HCT116 (cell line): ENCODE data around the gene BPTF. TPM values are rescaled to one million over a fixed set of nuclear protein-coding genes. Genes with fewer than 3 reads are reported as not detected.

ENCODE experiments used
- ATAC-seq: fragments of 200-7000 bp; cut with Tn5 transposase; 2 replicates; pipeline ENCODE4 v1.9.1; 2020; ENCODE audit warnings: mild to moderate bottlenecking, moderate library complexity
- BruUV-seq: library from RNA; stranded (reverse); fragments of 400-500 nt; replicated peaks from 2 replicates; lab custom pipeline; 2021; lab: Mats Ljungman, UMichigan
- CTCF ChIA-PET: fragments of 300-600 bp; sonication (Branson Sonifier 250); formaldehyde crosslinking; loops from one replicate; lab custom pipeline; 2021; ENCODE audit warnings: antibody characterized with exemption; lab: Charles Lee
- POLR2A ChIA-PET: fragments of 300-600, 350-600 bp; sonication (Branson Sonifier 250); formaldehyde crosslinking; loops from one replicate; lab custom pipeline; 2021; ENCODE audit warnings: antibody characterized with exemption; lab: Charles Lee
- RAD21 ChIA-PET, 2 experiments: fragments of 300-600 bp; sonication (Branson Sonifier 250); formaldehyde crosslinking; loops; one replicate each; lab custom pipeline; 2023; ENCODE audit warnings: low total read pairs in 2 of 2; ENCODE audit not compliant: uncharacterized antibody in 2 of 2, unreplicated experiment in 2 of 2, low non-redundant PET in 1 of 2; lab: Charles Lee
- DNase-seq: peaks from one replicate; pipeline ENCODE4 v3.0.0-alpha.2; 2010; ENCODE audit warnings: low read depth, low spot score
- H2AFZ ChIP-seq: fragments of 200-600 bp; shearing (Covaris generic), sonication (generic); 2 replicates; pipeline ENCODE4 v1.6.1; 2017; ENCODE audit warnings: low read depth, mixed run types, mixed read lengths, antibody characterized with exemption, low read length; ENCODE audit not compliant: poor library complexity, severe bottlenecking
- H3K27ac ChIP-seq: 2 replicates; pipeline ENCODE4 v1.5.1; 2012; ENCODE audit warnings: low read depth, low read length
- H3K27me3 ChIP-seq: fragments of 200-600 bp; sonication (generic); 2 replicates; pipeline ENCODE4 v1.6.1; 2016; ENCODE audit warnings: mixed run types, low read length, mixed read lengths; ENCODE audit not compliant: insufficient read depth
- H3K36me3 ChIP-seq, 2 experiments: fragments of 200-500 bp in 1 of 2; fragments of 200-600 bp in 1 of 2; sonication (Bioruptor generic) in 1 of 2; sonication (generic) in 1 of 2; 2 replicates each; pipeline versions ENCODE4 v1.5.1 to v1.6.1; 2014 to 2016; ENCODE audit warnings: low read length in 2 of 2, inconsistent platforms in 1 of 2, mixed read lengths in 1 of 2, mixed run types in 1 of 2; ENCODE audit not compliant: insufficient read depth in 2 of 2, control insufficient read depth in 1 of 2
- H3K4me1 ChIP-seq, 2 experiments: fragments of 200-600 bp in 1 of 2; sonication (generic) in 1 of 2; 2 replicates each; pipeline versions ENCODE4 v1.5.1 to v1.6.1; 2012 to 2017; ENCODE audit warnings: low read length in 2 of 2, inconsistent platforms in 1 of 2, mild to moderate bottlenecking in 1 of 2, mixed read lengths in 1 of 2, mixed run types in 1 of 2, moderate library complexity in 1 of 2; ENCODE audit not compliant: insufficient read depth in 2 of 2, control insufficient read depth in 1 of 2
- H3K4me2 ChIP-seq: fragments of 200-600 bp; sonication (generic); 2 replicates; pipeline ENCODE4 v1.6.1; 2017; ENCODE audit warnings: mixed run types, low read length, mixed read lengths
- H3K4me3 ChIP-seq, 2 experiments: fragments of 200-600 bp in 1 of 2; sonication (generic) in 1 of 2; replicated peaks in 1 of 2; 2 replicates each; pipeline ENCODE4 v1.5.1; 2011 to 2016; ENCODE audit warnings: low read length in 2 of 2, control low read depth in 1 of 2, low read depth in 1 of 2, mild to moderate bottlenecking in 1 of 2, mixed read lengths in 1 of 2, mixed run types in 1 of 2
- H3K79me2 ChIP-seq: fragments of 200-600 bp; sonication (generic); 2 replicates; pipeline ENCODE4 v1.6.1; 2017; ENCODE audit warnings: mild to moderate bottlenecking, mixed run types, low read length, moderate library complexity, mixed read lengths; ENCODE audit not compliant: insufficient read depth
- H3K9ac ChIP-seq: fragments of 200-600 bp; sonication (generic); 2 replicates; pipeline ENCODE4 v1.6.1; 2016; ENCODE audit warnings: low read length, mixed read lengths
- H3K9me2 ChIP-seq: fragments of 200-600 bp; sonication (generic), shearing (Covaris generic); 2 replicates; pipeline ENCODE4 v1.6.1; 2017; ENCODE audit warnings: mixed run types, mild to moderate bottlenecking, moderate library complexity; ENCODE audit not compliant: insufficient read depth
- H3K9me3 ChIP-seq, 2 experiments: fragments of 200-500 bp in 1 of 2; fragments of 200-600 bp in 1 of 2; sonication (Bioruptor generic) in 1 of 2; sonication (generic) in 1 of 2; 2 replicates each; pipeline ENCODE4 v1.6.1; 2014 to 2017; ENCODE audit warnings: low read length in 2 of 2, mixed read lengths in 2 of 2, inconsistent platforms in 1 of 2, low read depth in 1 of 2, mild to moderate bottlenecking in 1 of 2, mixed run types in 1 of 2, moderate library complexity in 1 of 2; ENCODE audit not compliant: control insufficient read depth in 1 of 2, insufficient read depth in 1 of 2
- H4K20me1 ChIP-seq: fragments of 200-600 bp; sonication (generic), shearing (Covaris generic); 2 replicates; pipeline ENCODE4 v1.6.1; 2017; ENCODE audit warnings: mixed run types, mild to moderate bottlenecking, moderate library complexity; ENCODE audit not compliant: insufficient read depth
- CEBPB ChIP-seq: IDR thresholded peaks from 2 replicates; pipeline ENCODE4 v1.6.1; 2012; ENCODE audit warnings: low read depth
- EZH2 ChIP-seq: fragments of 200-600 bp; sonication (generic); IDR thresholded peaks from 2 replicates; pipeline ENCODE4 v1.6.1; 2017; ENCODE audit warnings: antibody characterized with exemption, mixed run types
- FOSL1 ChIP-seq: IDR thresholded peaks from 2 replicates; pipeline ENCODE4 v1.6.1; 2012; ENCODE audit warnings: low read depth
- JUND ChIP-seq: IDR thresholded peaks from 2 replicates; pipeline ENCODE4 v1.6.1; 2012
- POLR2AphosphoS5 ChIP-seq: IDR thresholded peaks from 2 replicates; pipeline ENCODE4 v1.6.1; 2011; ENCODE audit warnings: mild to moderate bottlenecking, low read depth, low read length, moderate library complexity
- RAD21 ChIP-seq: IDR thresholded peaks from 2 replicates; pipeline ENCODE4 v1.6.1; 2012; ENCODE audit warnings: low read depth, mild to moderate bottlenecking
- SIN3A ChIP-seq: IDR thresholded peaks from 2 replicates; pipeline ENCODE4 v1.6.1; 2012; ENCODE audit warnings: low read depth
- SP1 ChIP-seq: IDR thresholded peaks from 2 replicates; pipeline ENCODE4 v1.6.1; 2012; ENCODE audit warnings: low read depth
- TCF7L2 ChIP-seq: IDR thresholded peaks from 2 replicates; pipeline ENCODE4 v1.7.0; 2011; ENCODE audit warnings: borderline replicate concordance, inconsistent platforms; ENCODE audit not compliant: insufficient read depth, insufficient read length; ENCODE audit errors: extremely low read depth
- YY1 ChIP-seq: IDR thresholded peaks from 2 replicates; pipeline ENCODE4 v1.6.1; 2011; ENCODE audit warnings: low read length, low read depth, moderate library complexity, mild to moderate bottlenecking; ENCODE audit not compliant: insufficient replicate concordance; ENCODE audit errors: extremely low read depth
- intact Hi-C: fragments of 100-400 bp; cut with micrococcal nuclease; formaldehyde crosslinking; loops from 2 replicates; pipeline ENCODE4 v1.10.0; 2022
- total RNA-seq: library from RNA; stranded (reverse); gene quantifications from one replicate; pipeline ENCODE4 v1.2.1, GENCODE V29; 2021; ENCODE audit not compliant: unreplicated experiment
- TF ChIP-seq, protein P1 (sequence below), 3 experiments: fragments of 200-600 bp in 1 of 3; sonication (generic) in 1 of 3; IDR thresholded peaks in 2 of 3; conservative IDR thresholded peaks in 1 of 3; 2 replicates each; pipeline ENCODE4 v1.5.1; 2012 to 2017; ENCODE audit warnings: low read depth in 2 of 3, low read length in 2 of 3, antibody characterized with exemption in 1 of 3, borderline replicate concordance in 1 of 3, control low read depth in 1 of 3, mild to moderate bottlenecking in 1 of 3, mixed read lengths in 1 of 3, mixed run types in 1 of 3, moderate library complexity in 1 of 3; ENCODE audit not compliant: insufficient read depth in 1 of 3
- TF ChIP-seq, protein P2 (sequence below): IDR thresholded peaks from 2 replicates; pipeline ENCODE4 v1.6.1; 2011; ENCODE audit warnings: mild to moderate bottlenecking, low read length, moderate library complexity; ENCODE audit not compliant: insufficient replicate concordance; ENCODE audit errors: extremely low read depth
- TF ChIP-seq, protein P3 (sequence below): IDR thresholded peaks from 2 replicates; pipeline ENCODE4 v1.6.1; 2012; ENCODE audit warnings: low read depth

The BPTF gene
- total RNA-seq, 1 experiment from 2014 or later, result 114 TPM

DNA sequence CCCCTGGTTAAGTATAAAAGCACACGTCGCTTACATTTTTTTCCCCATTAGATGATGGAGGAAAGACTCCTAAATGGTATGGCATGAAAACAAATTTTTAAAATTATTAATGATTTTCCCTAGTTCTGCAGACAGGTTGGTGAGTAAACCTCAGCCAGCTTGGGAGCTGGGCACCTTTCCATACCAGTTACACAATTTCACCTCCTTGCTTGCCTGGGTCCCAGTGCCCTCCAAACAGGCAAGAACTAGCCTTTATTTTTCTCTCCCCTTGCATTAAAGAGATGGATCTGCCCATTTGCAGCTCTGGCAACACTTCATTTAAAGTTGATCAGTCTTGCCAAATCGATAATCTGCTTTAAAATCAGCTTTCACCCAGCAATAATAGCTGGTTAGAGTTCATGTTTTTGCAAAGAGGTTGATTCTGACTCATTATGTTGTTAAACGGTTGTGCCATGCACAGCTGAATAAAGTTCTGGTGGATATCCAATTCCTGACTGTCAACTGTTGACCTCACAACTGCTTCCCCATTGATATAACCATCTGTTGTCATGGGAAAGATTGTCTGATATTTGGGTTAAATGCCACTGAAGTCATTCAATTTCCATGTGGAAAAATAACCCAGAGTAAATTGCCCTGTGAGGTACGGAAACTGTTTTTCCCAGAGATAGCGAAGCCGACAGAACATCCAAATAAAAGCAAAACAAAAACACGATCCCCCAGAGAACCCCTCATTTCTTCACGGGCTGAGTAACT lies 169.7 kb downstream of the BPTF start:
- Histone ChIP-seq H3K9me3 (no peaks in the 10 kb centered on the region), H3K27ac (peak overlapping the region; percentile 12; the same call in 1 of the 2 replicates), H3K27me3 (no peaks in the 10 kb centered on the region), H3K4me1 (peaks cover 15 to 38% of the 10 kb centered on the region in 2 experiments), H3K36me3 (peaks cover 0 to 3% of the 10 kb centered on the region in 2 experiments; a peak in 1 of 4 replicates), H3K79me2 (peaks cover 15% of the 10 kb centered on the region), H4K20me1 (no peaks in the 10 kb centered on the region), H3K9me2 (no peaks in the 10 kb centered on the region), H3K9ac (no peak overlapping the region), H2AFZ (no peak overlapping the region), H3K4me3 (peak overlapping the region; percentile 22 to 98; a peak in 3 of 4 replicates)
- ChIA-PET POLR2A (interaction anchor here (0.9 kb wide), 1 partner anchor 12 kb away, joined by 3 read pairs; no protein-coding TSS in a partner anchor), RAD21 (no interaction called here), CTCF (interaction anchor here (0.7 kb wide), 1 partner anchor 52 kb away, joined by 3 read pairs; no protein-coding TSS in a partner anchor)
- TSS peak; percentile 79 for BruUV-seq
- DNase-seq (no peak), ATAC-seq (no peak)
- intact Hi-C loops, result loop anchor here (5.0 kb wide), 1 partner anchor 107 kb away; no protein-coding TSS in a partner anchor
- TF ChIP-seq, protein P1, sequence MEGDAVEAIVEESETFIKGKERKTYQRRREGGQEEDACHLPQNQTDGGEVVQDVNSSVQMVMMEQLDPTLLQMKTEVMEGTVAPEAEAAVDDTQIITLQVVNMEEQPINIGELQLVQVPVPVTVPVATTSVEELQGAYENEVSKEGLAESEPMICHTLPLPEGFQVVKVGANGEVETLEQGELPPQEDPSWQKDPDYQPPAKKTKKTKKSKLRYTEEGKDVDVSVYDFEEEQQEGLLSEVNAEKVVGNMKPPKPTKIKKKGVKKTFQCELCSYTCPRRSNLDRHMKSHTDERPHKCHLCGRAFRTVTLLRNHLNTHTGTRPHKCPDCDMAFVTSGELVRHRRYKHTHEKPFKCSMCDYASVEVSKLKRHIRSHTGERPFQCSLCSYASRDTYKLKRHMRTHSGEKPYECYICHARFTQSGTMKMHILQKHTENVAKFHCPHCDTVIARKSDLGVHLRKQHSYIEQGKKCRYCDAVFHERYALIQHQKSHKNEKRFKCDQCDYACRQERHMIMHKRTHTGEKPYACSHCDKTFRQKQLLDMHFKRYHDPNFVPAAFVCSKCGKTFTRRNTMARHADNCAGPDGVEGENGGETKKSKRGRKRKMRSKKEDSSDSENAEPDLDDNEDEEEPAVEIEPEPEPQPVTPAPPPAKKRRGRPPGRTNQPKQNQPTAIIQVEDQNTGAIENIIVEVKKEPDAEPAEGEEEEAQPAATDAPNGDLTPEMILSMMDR (IDR thresholded peaks at IDR 0.05 in 2 of 3, conservative IDR thresholded peaks at IDR 0.05 in 1 of 3; ENCODE audit: borderline replicate concordance in 1 of 3, insufficient read depth in 1 of 3, low read depth in 2 of 3, low read length in 2 of 3), result no peak
- TF ChIP-seq RAD21, result no peak
- no peak for TF ChIP-seq SIN3A
- 0 out of 2 replicates have a peak, but pooled peaks have one; percentile 14 for TF ChIP-seq POLR2AphosphoS5
- 0 out of 2 replicates have a peak, but pooled peaks have one; percentile 19 for TF ChIP-seq JUND
- TF ChIP-seq SP1, result no peak; the same call in 1 of the 2 replicates
- TF ChIP-seq FOSL1, result peak; percentile 7; the same call in 1 of the 2 replicates
- TF ChIP-seq TCF7L2, result no peak
- TF ChIP-seq, protein P2, sequence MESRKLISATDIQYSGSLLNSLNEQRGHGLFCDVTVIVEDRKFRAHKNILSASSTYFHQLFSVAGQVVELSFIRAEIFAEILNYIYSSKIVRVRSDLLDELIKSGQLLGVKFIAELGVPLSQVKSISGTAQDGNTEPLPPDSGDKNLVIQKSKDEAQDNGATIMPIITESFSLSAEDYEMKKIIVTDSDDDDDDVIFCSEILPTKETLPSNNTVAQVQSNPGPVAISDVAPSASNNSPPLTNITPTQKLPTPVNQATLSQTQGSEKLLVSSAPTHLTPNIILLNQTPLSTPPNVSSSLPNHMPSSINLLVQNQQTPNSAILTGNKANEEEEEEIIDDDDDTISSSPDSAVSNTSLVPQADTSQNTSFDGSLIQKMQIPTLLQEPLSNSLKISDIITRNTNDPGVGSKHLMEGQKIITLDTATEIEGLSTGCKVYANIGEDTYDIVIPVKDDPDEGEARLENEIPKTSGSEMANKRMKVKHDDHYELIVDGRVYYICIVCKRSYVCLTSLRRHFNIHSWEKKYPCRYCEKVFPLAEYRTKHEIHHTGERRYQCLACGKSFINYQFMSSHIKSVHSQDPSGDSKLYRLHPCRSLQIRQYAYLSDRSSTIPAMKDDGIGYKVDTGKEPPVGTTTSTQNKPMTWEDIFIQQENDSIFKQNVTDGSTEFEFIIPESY, result no peak
- TF ChIP-seq YY1, result no peak
- TF ChIP-seq, protein P3, sequence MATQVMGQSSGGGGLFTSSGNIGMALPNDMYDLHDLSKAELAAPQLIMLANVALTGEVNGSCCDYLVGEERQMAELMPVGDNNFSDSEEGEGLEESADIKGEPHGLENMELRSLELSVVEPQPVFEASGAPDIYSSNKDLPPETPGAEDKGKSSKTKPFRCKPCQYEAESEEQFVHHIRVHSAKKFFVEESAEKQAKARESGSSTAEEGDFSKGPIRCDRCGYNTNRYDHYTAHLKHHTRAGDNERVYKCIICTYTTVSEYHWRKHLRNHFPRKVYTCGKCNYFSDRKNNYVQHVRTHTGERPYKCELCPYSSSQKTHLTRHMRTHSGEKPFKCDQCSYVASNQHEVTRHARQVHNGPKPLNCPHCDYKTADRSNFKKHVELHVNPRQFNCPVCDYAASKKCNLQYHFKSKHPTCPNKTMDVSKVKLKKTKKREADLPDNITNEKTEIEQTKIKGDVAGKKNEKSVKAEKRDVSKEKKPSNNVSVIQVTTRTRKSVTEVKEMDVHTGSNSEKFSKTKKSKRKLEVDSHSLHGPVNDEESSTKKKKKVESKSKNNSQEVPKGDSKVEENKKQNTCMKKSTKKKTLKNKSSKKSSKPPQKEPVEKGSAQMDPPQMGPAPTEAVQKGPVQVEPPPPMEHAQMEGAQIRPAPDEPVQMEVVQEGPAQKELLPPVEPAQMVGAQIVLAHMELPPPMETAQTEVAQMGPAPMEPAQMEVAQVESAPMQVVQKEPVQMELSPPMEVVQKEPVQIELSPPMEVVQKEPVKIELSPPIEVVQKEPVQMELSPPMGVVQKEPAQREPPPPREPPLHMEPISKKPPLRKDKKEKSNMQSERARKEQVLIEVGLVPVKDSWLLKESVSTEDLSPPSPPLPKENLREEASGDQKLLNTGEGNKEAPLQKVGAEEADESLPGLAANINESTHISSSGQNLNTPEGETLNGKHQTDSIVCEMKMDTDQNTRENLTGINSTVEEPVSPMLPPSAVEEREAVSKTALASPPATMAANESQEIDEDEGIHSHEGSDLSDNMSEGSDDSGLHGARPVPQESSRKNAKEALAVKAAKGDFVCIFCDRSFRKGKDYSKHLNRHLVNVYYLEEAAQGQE, result no peak
- no peak for TF ChIP-seq EZH2
- TF ChIP-seq CEBPB, result peak; percentile 80
- TF ChIP-seq, all 23 proteins: peak for 4
- peak overlapping the region; percentile 96 for H3K4me2 ChIP-seq
